Ascending aorta (tissue), 2 donors: ENCODE results near the gene EXT2. TPM values are rescaled to one million over a fixed set of nuclear protein-coding genes. Genes with fewer than 3 reads are reported as not detected.

Experiments used
- DNase-seq, 2 donors: peaks; one replicate each; pipeline ENCODE4 v3.0.0-alpha.2; 2019; ENCODE audit warnings: low spot score in 2 of 2
- H3K27ac ChIP-seq, 2 donors: fragments of 200-600 bp; sonication (generic); one replicate each; pipeline ENCODE4 v1.5.1; 2016 to 2017; ENCODE audit warnings: mild to moderate bottlenecking in 1 of 2
- H3K27me3 ChIP-seq: fragments of 200-600 bp; sonication (generic); one replicate; pipeline ENCODE4 v1.5.1; 2017
- H3K36me3 ChIP-seq, 2 donors: fragments of 200-600 bp; sonication (generic); one replicate each; pipeline ENCODE4 v1.5.1; 2016
- H3K4me1 ChIP-seq, 2 donors: fragments of 200-600 bp; sonication (generic); one replicate each; pipeline ENCODE4 v1.5.1; 2016 to 2017; ENCODE audit warnings: mild to moderate bottlenecking in 1 of 2
- H3K4me3 ChIP-seq, 2 donors: fragments of 200-600 bp; sonication (generic); one replicate each; pipeline ENCODE4 v1.5.1; 2016 to 2017; ENCODE audit warnings: mild to moderate bottlenecking in 1 of 2
- H3K9me3 ChIP-seq, 2 donors: fragments of 200-600 bp; sonication (generic); one replicate each; pipeline ENCODE4 v1.5.1; 2016
- CTCF ChIP-seq, 3 experiments: fragments of 200-600 bp in 2 of 3; fragments of 450-650 bp in 1 of 3; sonication (generic) in 2 of 3; IDR thresholded peaks; one replicate each; pipeline ENCODE4 v1.5.1; 2016 to 2019; ENCODE audit warnings: antibody characterized with exemption in 3 of 3, mild to moderate bottlenecking in 1 of 3, moderate library complexity in 1 of 3
- intact Hi-C: fragments of 100-400 bp; cut with DNase I; formaldehyde crosslinking; loops from one replicate; pipeline ENCODE4 v1.15.1; 2023
- total RNA-seq: library from RNA; depleted of rRNA; stranded (reverse); fragments of >200 nt; gene quantifications from one replicate; pipeline ENCODE4 v1.1.0, GENCODE V29; 2016

Gene EXT2
- total RNA-seq, 1 donor from 2014 or later: 342 TPM

- H3K9me3 ChIP-seq: no peaks in the 10 kb centered on the region
- no peak for DNase-seq
- peaks cover 5 to 18% of the 10 kb centered on the region in 2 donors for H3K36me3 ChIP-seq
- intact Hi-C loops: no loop called here
- TF ChIP-seq CTCF (IDR thresholded peaks at IDR 0.05): no peak
- no peak overlapping the region for H3K27ac ChIP-seq
- H3K27me3 ChIP-seq: no peaks in the 10 kb centered on the region
- H3K4me1 ChIP-seq: no peaks in the 10 kb centered on the region
- H3K4me3 ChIP-seq: no peak overlapping the region
Observed at GRCh38 chr11:44208976-44209603, 113.6 kb downstream of the EXT2 start.

GRCh38 chr11:44212128-44212527, 116.7 kb downstream of the EXT2 start:
- no peaks in the 10 kb centered on the region for H3K4me1 ChIP-seq
- peaks cover 3 to 16% of the 10 kb centered on the region in 2 donors for H3K36me3 ChIP-seq
- no peaks in the 10 kb centered on the region for H3K27me3 ChIP-seq
- no peak for TF ChIP-seq CTCF (IDR thresholded peaks at IDR 0.05)
- intact Hi-C loops: no loop called here
- H3K27ac ChIP-seq: no peak overlapping the region
- no peak overlapping the region for H3K4me3 ChIP-seq
- H3K9me3 ChIP-seq: no peaks in the 10 kb centered on the region
- no peak for DNase-seq

- Histone ChIP-seq H3K27ac (no peak overlapping the region), H3K4me3 (no peak overlapping the region), H3K27me3 (no peaks in the 10 kb centered on the region), H3K36me3 (peaks cover 0 to 11% of the 10 kb centered on the region in 2 donors), H3K9me3 (no peaks in the 10 kb centered on the region), H3K4me1 (no peaks in the 10 kb centered on the region)
- TF ChIP-seq CTCF (IDR thresholded peaks at IDR 0.05): no peak
- intact Hi-C loops: no loop called here
- no peak for DNase-seq
Observed at GRCh38 chr11:44213148-44213547, 117.7 kb downstream of the EXT2 start.

DNA sequence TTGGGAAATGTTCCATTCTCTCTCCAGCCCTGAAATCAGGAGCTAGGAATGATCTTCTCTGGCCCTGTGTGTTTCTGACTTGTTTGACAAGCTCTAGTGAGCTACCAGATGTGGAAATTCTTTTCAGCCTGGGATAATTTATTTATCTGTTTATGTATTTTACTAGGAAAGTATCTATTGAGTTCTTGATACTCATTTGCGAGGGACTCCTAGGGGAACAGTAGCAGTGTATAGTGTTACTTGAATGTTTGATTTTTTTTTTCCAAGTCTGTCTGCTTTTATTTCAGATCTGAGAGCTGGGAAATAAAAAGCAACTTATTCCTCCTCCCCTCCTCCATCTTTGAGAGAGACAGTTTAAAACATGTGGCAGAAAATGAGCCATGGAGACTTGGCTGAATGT, 122.0 kb downstream of the EXT2 start:
- no peaks in the 10 kb centered on the region for H3K27me3 ChIP-seq
- intact Hi-C loops: no loop called here
- H3K4me3 ChIP-seq: no peak overlapping the region
- no peak overlapping the region for H3K27ac ChIP-seq
- no peaks in the 10 kb centered on the region for H3K9me3 ChIP-seq
- no peaks in the 10 kb centered on the region for H3K4me1 ChIP-seq
- no peaks in the 10 kb centered on the region for H3K36me3 ChIP-seq
- DNase-seq: no peak
- TF ChIP-seq CTCF (IDR thresholded peaks at IDR 0.05): no peak

DNA sequence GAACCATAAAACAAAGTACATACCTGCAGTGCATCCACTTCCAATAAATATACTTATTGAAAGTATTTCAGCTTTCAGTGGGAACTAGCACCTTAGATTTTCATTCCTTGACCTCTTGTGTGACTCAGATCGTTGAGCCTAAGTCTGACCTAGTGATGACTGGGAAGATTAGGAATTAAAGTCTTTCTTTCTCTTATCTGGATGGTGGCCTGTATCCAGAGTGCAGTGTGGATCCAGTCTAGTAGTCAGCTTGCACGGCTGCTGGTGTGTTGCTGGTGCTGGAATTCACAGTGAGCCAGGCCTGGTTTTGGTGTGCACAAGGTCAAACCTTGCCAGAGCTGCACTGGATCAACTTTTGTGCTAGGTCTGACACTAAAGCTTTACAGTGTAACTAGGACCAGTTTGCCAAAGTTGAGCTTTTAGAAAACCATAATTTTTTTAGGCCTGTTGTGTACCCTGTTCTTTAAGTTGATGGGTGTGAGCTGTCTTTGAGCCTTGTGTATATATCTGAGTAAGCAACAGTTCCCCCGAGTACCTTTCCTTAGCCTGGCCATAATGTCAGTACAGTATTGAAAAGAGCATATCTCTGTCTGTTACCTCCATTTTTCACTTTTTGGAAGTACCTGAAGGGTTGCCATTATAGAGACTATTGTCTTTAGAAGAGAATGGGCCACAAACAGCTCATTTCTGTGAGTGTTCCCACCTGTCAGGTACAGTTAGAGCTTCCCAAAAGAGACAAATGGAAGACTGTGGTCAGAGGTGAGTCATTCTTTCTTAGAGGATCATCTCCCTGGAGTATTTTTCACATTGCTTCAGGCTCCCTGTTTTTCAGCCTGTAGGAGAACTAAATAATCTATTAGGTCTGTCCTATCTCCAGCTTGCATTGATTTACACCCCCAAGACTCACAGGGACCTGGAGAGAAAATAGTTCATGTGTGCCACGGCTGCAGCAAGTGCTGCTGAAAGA, 124.6 kb downstream of the EXT2 start:
- Histone ChIP-seq H3K36me3 (no peaks in the 10 kb centered on the region), H3K4me3 (no peak overlapping the region), H3K27ac (no peak overlapping the region), H3K27me3 (no peaks in the 10 kb centered on the region), H3K9me3 (no peaks in the 10 kb centered on the region), H3K4me1 (no peaks in the 10 kb centered on the region)
- TF ChIP-seq CTCF (IDR thresholded peaks at IDR 0.05): no peak
- DNase-seq: no peak
- intact Hi-C loops: no loop called here
